CD4-positive, alpha-beta T cell treated with Interleukin-4 for 1 hour (primary cell): ENCODE measurements around the gene JARID2.
"Not testable (repeated sequence)": the region's sequence is repeated elsewhere in the genome, so short reads cannot be mapped to it uniquely, and the experiment has no call there.

Experiments
- DNase-seq, 2 donors: peaks; one replicate each; pipeline ENCODE4 v3.0.0-alpha.2; 2020 to 2022

The JARID2 gene

GRCh38 chr6:15530411-15530810, 284.5 kb downstream of the JARID2 start:
- DNase-seq, result no peak

DNA sequence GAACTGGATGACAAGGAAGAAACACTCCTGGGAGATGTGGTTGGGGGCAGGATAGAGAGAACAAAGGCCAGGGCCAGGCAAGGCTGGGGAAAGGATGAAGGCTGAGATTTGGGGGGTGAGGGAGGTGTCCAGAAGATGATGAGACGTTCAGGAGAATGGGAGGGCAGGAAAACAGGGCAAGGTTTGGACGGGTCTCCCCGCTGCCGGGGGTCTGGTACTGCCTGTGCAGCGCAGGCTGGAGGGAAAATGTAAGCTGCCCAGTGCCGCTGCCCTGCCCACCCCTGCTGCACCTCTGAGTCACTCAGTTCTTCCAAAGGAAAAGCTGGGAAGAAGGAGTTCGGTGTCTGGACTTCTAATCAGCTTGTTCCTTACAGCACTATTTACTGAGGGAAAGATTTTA, 286.1 kb downstream of the JARID2 start:
- DNase-seq, result no peak

GRCh38 chr6:15533379-15534026, 287.6 kb downstream of the JARID2 start:
- no peak for DNase-seq

DNA sequence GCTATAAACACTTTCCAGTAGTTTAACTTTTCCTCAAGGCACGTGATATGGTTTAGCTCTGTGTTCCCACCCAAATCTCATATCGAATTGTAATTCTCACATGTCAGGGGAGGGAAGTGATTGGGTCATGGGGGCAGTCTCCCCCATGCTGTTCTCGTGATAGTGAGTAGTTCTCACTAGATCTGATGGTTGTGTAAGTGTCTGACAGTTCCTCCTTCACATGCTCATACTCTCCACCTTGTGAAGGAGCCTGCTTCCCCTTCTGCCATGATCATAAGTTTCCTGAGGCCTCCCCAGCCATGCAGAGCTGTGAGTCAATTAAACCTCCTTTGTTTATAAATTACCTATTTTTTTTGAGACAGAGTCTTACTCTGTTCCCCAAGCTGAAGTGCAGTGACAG, 289.1 kb downstream of the JARID2 start:
- peak in 1 of 2 donors; percentile 52 for DNase-seq

- no peak for DNase-seq
Observed at GRCh38 chr6:15535495-15536197, 289.8 kb downstream of the JARID2 start.

- DNase-seq, result no peak
Observed at GRCh38 chr6:15536198-15536955, 290.5 kb downstream of the JARID2 start.

- no peak for DNase-seq
Observed at GRCh38 chr6:15538106-15538505, 292.2 kb downstream of the JARID2 start.

- no peak for DNase-seq
Observed at GRCh38 chr6:15538766-15539495, 293.1 kb downstream of the JARID2 start.

DNA sequence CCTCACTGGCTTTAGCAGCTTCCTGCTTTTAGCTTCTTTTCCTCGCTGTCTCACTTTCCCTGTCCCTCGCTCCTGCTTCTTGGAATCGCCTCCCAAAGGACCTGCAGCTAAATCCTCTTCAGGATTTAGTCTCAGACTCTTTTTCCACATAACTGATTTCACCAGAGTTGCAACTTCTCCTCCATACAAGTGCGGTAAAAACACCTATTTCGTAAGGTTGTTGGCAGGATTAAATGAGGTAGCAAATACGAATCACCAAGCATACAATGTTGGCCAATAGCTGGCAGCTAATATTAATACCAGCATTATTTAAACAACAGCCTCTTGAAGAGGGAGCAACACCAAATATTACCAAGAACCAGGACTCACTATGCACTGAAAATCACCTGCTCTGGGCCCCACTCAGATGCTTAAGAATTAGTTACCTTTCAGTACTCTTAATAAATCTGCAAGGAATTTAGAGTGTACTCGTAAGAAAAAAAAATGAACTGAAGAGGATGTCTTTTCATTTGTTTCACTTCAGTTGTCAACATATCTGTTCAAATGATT, 293.9 kb downstream of the JARID2 start:
- no peak for DNase-seq

DNA sequence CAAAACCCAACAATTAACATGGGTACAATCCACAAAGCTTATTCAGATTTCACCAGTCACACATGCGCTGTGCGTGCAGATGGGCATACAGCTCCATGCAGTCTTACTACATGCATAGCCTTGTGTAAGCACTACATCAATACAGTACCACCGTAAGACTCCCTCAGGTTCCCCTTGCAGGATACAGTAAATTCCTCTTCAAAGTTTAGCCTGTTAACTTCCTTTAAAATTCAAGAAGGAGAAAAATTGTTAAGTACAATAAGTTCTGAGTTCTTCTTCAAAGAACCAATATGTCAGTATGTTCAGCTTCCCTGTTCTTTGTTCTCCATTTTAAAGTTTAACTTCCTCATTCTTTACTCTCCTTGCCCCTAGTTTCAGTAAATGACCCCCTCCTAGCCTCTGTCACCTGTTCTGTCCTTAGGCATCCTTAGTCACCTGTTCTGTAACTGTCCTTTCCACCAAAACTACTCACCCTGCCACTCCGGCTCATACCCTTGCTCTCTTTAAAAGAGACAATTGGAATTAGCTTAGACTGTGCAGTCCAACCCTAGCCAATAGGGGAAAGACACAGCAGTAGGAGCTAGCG, 297.6 kb downstream of the JARID2 start:
- DNase-seq, result not testable (repeated sequence)

DNA sequence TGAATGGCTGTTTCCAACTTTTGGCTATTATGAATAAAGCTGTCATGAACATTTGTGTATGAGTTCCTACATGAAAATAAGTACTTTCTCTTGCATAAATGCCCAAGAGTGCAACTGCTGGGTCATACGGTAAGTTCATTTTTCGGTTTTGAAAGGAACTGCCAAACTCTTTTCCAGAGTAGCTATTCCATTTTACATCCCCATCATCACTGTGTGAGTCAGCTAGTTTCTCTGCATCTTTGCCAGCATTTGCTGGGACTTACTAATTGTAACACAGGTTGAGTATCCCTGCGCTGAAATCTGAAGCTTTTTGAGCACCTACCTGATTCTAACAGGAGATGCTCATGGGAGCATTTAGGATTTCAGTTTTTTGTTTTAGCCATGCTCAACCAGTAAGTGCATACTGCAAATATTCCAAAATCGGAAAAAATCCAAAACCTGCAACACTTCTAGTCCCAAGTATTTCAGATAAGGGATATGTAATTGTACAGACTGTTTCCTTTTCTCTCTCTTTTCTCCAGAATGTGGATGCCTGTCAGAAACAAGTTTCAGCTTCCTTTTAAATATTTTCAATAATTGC, 298.5 kb downstream of the JARID2 start:
- DNase-seq, result no peak

- no peak for DNase-seq
Observed at GRCh38 chr6:15546591-15546990, 300.7 kb downstream of the JARID2 start.

- DNase-seq, result no peak
Observed at GRCh38 chr6:15547400-15547799, 301.5 kb downstream of the JARID2 start.

DNA sequence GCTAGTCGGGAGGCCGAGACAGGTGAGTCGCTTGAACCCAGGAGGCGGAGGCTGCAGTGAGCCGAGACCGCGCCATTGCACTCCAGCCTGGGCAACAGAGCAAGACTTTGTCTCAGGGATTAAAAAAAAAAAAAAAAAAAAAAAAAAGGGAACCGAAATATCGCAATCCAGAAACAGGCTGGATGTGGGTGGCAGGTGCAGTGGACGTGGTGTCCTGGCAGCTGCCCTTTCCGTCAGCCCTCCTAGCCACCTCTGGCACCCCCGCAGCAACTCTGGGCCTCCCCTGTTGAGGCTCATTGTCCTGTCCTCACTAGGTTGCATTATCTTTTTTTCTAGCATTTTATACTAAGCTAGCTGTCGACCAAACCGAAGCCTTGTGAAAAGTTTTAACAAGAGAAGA, 303.5 kb downstream of the JARID2 start:
- DNase-seq, result no peak

- DNase-seq, result no peak
Observed at GRCh38 chr6:15550546-15551123, 304.8 kb downstream of the JARID2 start.

- no peak for DNase-seq
Observed at GRCh38 chr6:15551262-15551661, 305.4 kb downstream of the JARID2 start.

DNA sequence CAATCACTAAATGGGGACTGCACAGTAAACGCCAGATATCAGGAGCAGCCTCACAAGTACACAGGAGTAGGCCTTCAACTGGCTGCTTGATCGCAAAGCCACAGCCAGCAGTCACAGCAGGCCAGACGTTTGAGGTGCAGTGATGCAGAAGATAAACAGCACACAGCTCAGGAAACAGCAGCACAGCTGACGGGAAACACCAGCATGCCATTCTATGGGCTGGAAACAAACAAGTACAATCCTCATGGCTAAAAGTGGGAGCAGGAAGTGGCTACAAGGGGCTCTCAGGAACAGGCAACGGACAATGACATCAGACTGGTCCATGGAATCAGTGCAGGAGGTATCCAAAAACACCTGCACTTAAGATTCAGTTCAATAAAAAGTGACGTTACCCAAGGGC, 305.9 kb downstream of the JARID2 start:
- no peak for DNase-seq

- DNase-seq, result no peak
Observed at GRCh38 chr6:15553031-15553430, 307.2 kb downstream of the JARID2 start.

DNA sequence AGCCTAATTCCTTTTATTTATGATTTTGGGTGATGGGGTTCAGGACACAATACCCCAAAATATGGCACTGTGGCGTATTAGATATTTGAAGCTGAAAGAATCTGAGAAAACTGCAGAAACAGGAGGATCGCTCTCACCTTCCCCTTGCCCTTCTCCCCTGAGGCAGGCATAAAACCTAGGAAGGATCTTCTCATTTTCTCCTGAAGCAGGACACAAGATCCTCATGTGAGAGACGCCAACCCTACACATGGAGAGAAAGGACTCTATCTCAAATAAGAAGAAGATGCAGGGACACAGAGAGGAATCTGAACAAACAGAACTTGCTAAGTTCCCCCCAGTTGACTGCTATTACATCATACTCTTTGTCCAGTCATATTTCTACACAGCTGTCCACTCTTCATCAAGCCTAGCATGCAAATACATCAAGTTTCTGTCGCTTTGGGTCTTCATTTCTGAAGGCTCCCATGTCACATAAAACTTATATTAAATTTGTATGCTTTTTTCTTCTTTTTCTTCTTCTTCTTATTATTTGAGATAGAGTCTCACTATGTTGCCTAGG, 307.9 kb downstream of the JARID2 start:
- no peak for DNase-seq

DNA sequence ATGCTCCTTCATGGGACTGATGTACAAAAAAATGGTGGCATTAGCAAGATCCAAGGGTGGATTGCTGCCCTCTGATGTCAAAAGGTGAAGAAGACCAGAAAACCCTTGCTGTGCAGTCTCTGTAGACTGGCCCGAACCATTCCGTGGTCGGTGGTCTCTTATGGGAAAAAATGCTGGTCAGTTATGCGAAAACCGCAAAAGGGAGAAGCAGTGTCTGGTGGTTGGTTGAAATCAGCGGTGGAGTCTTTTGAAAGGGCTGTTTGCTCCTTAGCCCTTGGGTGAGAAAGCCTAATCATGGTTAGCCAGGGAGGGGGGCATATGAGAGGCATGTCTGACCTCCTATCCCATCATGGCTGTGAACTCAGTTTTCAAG, 308.8 kb downstream of the JARID2 start:
- DNase-seq, result no peak
